Panc1 (cell line): ENCODE results near the gene NDRG2.

Experiments
- CTCF ChIP-seq: fragments of 450-650 bp; IDR thresholded peaks from 2 replicates; pipeline ENCODE4 v1.5.1; 2017; ENCODE audit warnings: mild to moderate bottlenecking
- TF ChIP-seq, protein P1 (sequence below), 2 experiments: IDR thresholded peaks; 2 replicates each; pipeline ENCODE4 v1.6.1; 2011 to 2012; ENCODE audit warnings: low read depth in 2 of 2, control low read depth in 1 of 2, low read length in 1 of 2, mild to moderate bottlenecking in 1 of 2, moderate library complexity in 1 of 2; ENCODE audit not compliant: insufficient read depth in 1 of 2

GRCh38 chr14:21015312-21015711 lies 9.5 kb downstream of the NDRG2 start:
- TF ChIP-seq CTCF = no peak
- TF ChIP-seq, protein P1, sequence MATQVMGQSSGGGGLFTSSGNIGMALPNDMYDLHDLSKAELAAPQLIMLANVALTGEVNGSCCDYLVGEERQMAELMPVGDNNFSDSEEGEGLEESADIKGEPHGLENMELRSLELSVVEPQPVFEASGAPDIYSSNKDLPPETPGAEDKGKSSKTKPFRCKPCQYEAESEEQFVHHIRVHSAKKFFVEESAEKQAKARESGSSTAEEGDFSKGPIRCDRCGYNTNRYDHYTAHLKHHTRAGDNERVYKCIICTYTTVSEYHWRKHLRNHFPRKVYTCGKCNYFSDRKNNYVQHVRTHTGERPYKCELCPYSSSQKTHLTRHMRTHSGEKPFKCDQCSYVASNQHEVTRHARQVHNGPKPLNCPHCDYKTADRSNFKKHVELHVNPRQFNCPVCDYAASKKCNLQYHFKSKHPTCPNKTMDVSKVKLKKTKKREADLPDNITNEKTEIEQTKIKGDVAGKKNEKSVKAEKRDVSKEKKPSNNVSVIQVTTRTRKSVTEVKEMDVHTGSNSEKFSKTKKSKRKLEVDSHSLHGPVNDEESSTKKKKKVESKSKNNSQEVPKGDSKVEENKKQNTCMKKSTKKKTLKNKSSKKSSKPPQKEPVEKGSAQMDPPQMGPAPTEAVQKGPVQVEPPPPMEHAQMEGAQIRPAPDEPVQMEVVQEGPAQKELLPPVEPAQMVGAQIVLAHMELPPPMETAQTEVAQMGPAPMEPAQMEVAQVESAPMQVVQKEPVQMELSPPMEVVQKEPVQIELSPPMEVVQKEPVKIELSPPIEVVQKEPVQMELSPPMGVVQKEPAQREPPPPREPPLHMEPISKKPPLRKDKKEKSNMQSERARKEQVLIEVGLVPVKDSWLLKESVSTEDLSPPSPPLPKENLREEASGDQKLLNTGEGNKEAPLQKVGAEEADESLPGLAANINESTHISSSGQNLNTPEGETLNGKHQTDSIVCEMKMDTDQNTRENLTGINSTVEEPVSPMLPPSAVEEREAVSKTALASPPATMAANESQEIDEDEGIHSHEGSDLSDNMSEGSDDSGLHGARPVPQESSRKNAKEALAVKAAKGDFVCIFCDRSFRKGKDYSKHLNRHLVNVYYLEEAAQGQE (IDR thresholded peaks at IDR 0.05; ENCODE audit: insufficient read depth in 1 of 2, low read depth in 2 of 2, low read length in 1 of 2) = no peak
